ENCODE measurements around the gene SCAF4. TPM values are rescaled to one million over a fixed set of nuclear protein-coding genes. Genes with fewer than 3 reads are reported as not detected.

Gene SCAF4
- polyA plus RNA-seq, 1 of the 3 experiments (the other 2 are of a cell fraction): 8.5 TPM

GRCh38 chr21:31700040-31700439 is 31.9 kb downstream of the SCAF4 start:
- Histone ChIP-seq H3K27ac (ENCODE audit: low read depth in 2 of 2, low read length in 1 of 2) (no peak overlapping the region), H3K4me2 (no peak overlapping the region), H3K4me1 (ENCODE audit: control insufficient read depth in 1 of 2, insufficient read depth in 2 of 2, low read depth in 1 of 2, low read length in 1 of 2) (no peaks in the 10 kb centered on the region; a peak in 1 of 4 replicates), H2AFZ (ENCODE audit: low read depth) (no peak overlapping the region), H3K9me2 (no peaks in the 10 kb centered on the region), H3K4me3 (ENCODE audit: low read depth in 2 of 2, low read length in 1 of 2) (no peak overlapping the region), H3K9ac (no peak overlapping the region), H4K20me1 (ENCODE audit: insufficient read depth) (no peaks in the 10 kb centered on the region), H3K79me2 (ENCODE audit: insufficient read depth) (peaks cover 38% of the 10 kb centered on the region), H3K27me3 (ENCODE audit: insufficient read depth) (no peaks in the 10 kb centered on the region), H3K9me3 (no peaks in the 10 kb centered on the region), H3F3A (replicated peaks; ENCODE audit: insufficient read depth) (peaks cover 11% of the 10 kb centered on the region), H3K36me3 (replicated peaks in 1 of 2; ENCODE audit: control insufficient read depth in 1 of 2, insufficient read depth in 2 of 2, low read length in 1 of 2) (peaks cover 81 to 90% of the 10 kb centered on the region in 2 experiments)
- DNase-seq: no peak
- POLR2A ChIA-PET: no interaction called here
- TF ChIP-seq POLR2AphosphoS5 (IDR thresholded peaks at IDR 0.05; ENCODE audit: low read depth, low read length) (no peak), FOXJ3 (CRISPR knock-in tag; IDR thresholded peaks at IDR 0.05) (no peak), EZH2phosphoT487 (IDR thresholded peaks at IDR 0.05; ENCODE audit: borderline replicate concordance, low read depth) (no peak), FOSL2 (IDR thresholded peaks at IDR 0.05; ENCODE audit: borderline replicate concordance, low read depth) (no peak), CTCF (IDR thresholded peaks at IDR 0.05) (no peak), NRF1 (IDR thresholded peaks at IDR 0.05; ENCODE audit: low read depth, low read length) (no peak), RCOR1 (IDR thresholded peaks at IDR 0.05; ENCODE audit: low read length) (no peak), IRF3 (IDR thresholded peaks at IDR 0.05; ENCODE audit: low read depth, low read length) (no peak), TCF12 (IDR thresholded peaks at IDR 0.05) (no peak), ZBTB33 (IDR thresholded peaks at IDR 0.05; ENCODE audit: borderline replicate concordance, low read depth) (no peak), SMC3 (IDR thresholded peaks at IDR 0.05; ENCODE audit: low read depth, low read length) (no peak)
- CTCF ChIA-PET: interaction anchor here (1.3 kb wide), 1 partner anchor 166 kb away, joined by 3 read pairs; no protein-coding TSS in a partner anchor
- WGBS (ENCODE audit: low lambda C conversion rate): 95% methylated on average over 3 of the region's 3 CpGs

GRCh38 chr21:31698461-31698860 is 33.5 kb downstream of the SCAF4 start:
- Histone ChIP-seq H4K20me1 (ENCODE audit: insufficient read depth) (no peaks in the 10 kb centered on the region), H3K9ac (no peak overlapping the region), H3K4me3 (ENCODE audit: low read depth in 2 of 2, low read length in 1 of 2) (no peak overlapping the region), H3K27me3 (ENCODE audit: insufficient read depth) (no peaks in the 10 kb centered on the region), H3K9me2 (no peaks in the 10 kb centered on the region), H3K9me3 (no peaks in the 10 kb centered on the region), H3K27ac (ENCODE audit: low read depth in 2 of 2, low read length in 1 of 2) (no peak overlapping the region), H3K79me2 (ENCODE audit: insufficient read depth) (peaks cover 28% of the 10 kb centered on the region; the same call in 1 of the 2 replicates), H3K4me1 (ENCODE audit: control insufficient read depth in 1 of 2, insufficient read depth in 2 of 2, low read depth in 1 of 2, low read length in 1 of 2) (no peaks in the 10 kb centered on the region; a peak in 1 of 4 replicates), H3K36me3 (replicated peaks in 1 of 2; ENCODE audit: control insufficient read depth in 1 of 2, insufficient read depth in 2 of 2, low read length in 1 of 2) (peaks cover 86 to 96% of the 10 kb centered on the region in 2 experiments), H3K4me2 (no peak overlapping the region), H3F3A (replicated peaks; ENCODE audit: insufficient read depth) (peaks cover 13% of the 10 kb centered on the region), H2AFZ (ENCODE audit: low read depth) (no peak overlapping the region)
- CTCF ChIA-PET: no interaction called here
- no peak for DNase-seq
- TF ChIP-seq YY1 (IDR thresholded peaks at IDR 0.05; ENCODE audit: low read depth) (no peak), RXRA (IDR thresholded peaks at IDR 0.05; ENCODE audit: borderline replicate concordance, low read depth) (no peak), NFIC (IDR thresholded peaks at IDR 0.05; ENCODE audit: borderline replicate concordance) (no peak), GATA2 (CRISPR knock-in tag; IDR thresholded peaks at IDR 0.05) (no peak), FOSL2 (IDR thresholded peaks at IDR 0.05; ENCODE audit: borderline replicate concordance, low read depth) (no peak), CHD2 (IDR thresholded peaks at IDR 0.05; ENCODE audit: low read length, partially characterized antibody) (no peak), RCOR1 (IDR thresholded peaks at IDR 0.05; ENCODE audit: low read length) (no peak)
- POLR2A ChIA-PET: no interaction called here

Data from SK-N-SH (cell line).